Vagina (tissue), 2 donors: ENCODE results near the gene DIAPH2. TPM values are rescaled to one million over a fixed set of nuclear protein-coding genes. Genes with fewer than 3 reads are reported as not detected.
A peak's percentile ranks its signal among the peaks of the same experiment; 100 is the strongest.

Experiments
- DNase-seq, 2 donors: peaks; one replicate each; pipeline ENCODE4 v3.0.0-alpha.2; 2017; ENCODE audit errors: extremely low spot score in 2 of 2
- H3K27ac ChIP-seq: fragments of 200-600 bp; sonication (generic); one replicate; pipeline ENCODE4 v1.5.1; 2019
- H3K27me3 ChIP-seq: fragments of 200-600 bp; sonication (generic); one replicate; pipeline ENCODE4 v1.5.1; 2019
- H3K36me3 ChIP-seq, 2 donors: fragments of 200-600 bp; sonication (generic); one replicate each; pipeline ENCODE4 v1.5.1; 2017 to 2019
- H3K4me1 ChIP-seq: fragments of 200-600 bp; sonication (generic); one replicate; pipeline ENCODE4 v1.5.1; 2019
- H3K4me3 ChIP-seq, 2 donors: fragments of 200-600 bp; sonication (generic); 1 replicate in 1 of 2; 2 replicates in 1 of 2; pipeline ENCODE4 v1.5.1; 2016 to 2019
- H3K9me3 ChIP-seq: fragments of 200-600 bp; sonication (generic); one replicate; pipeline ENCODE4 v1.5.1; 2019
- CTCF ChIP-seq, 3 experiments: fragments of 450-650 bp in 2 of 3; fragments of 200-600 bp in 1 of 3; sonication (generic) in 1 of 3; IDR thresholded peaks; one replicate each; pipeline ENCODE4 v1.5.1; 2017 to 2019; ENCODE audit warnings: antibody characterized with exemption in 3 of 3, mild to moderate bottlenecking in 2 of 3, moderate library complexity in 2 of 3
- POLR2A ChIP-seq, 2 donors: fragments of 450-650 bp; IDR thresholded peaks; one replicate each; pipeline ENCODE4 v1.6.1; 2017; ENCODE audit warnings: antibody characterized with exemption in 2 of 2, mild to moderate bottlenecking in 2 of 2, moderate library complexity in 2 of 2
- POLR2AphosphoS5 ChIP-seq, 2 donors: sonication (generic); formaldehyde crosslinking; IDR thresholded peaks; one replicate each; pipeline ENCODE4 v1.9.0; 2017; ENCODE audit warnings: antibody characterized with exemption in 2 of 2, mild to moderate bottlenecking in 2 of 2, low read depth in 1 of 2; ENCODE audit not compliant: insufficient read depth in 1 of 2
- intact Hi-C: fragments of 100-400 bp; cut with DNase I; formaldehyde crosslinking; loops from one replicate; pipeline ENCODE4 v1.15.1; 2023
- total RNA-seq: library from RNA; depleted of rRNA; stranded (reverse); fragments of >200 nt; gene quantifications from one replicate; pipeline ENCODE4 v1.2.3, GENCODE V29; 2016

Gene DIAPH2
- total RNA-seq, 1 donor from 2014 or later = 38.8 TPM

DNA sequence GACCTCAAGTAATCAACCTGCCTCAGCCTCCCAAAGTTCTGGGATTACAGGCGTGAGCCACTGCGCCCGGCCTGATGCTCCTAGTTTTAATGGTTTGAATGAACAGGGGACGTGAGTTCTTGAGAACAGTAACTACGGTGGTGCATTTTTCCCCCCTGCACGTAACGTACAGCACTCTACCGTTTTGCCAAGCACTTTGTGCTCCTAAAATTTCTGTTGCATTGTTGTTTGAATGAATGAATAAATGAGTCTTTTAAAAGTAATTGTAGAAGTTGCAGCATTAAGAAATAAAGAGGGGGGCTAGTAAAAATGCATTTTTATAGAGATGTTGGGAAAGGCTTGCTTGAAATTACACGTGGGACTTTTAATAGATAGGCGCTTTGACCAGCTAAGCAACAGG lies 199.0 kb downstream of the DIAPH2 start, which contains the start of gene RPA4:
Gene RPA4 (plus strand): TSS at position 301 of the 400 bp plus-strand sequence. CDS start 403 bp downstream, outside the sequence.
- no peak for TF ChIP-seq POLR2A (IDR thresholded peaks at IDR 0.05)
- TF ChIP-seq CTCF (IDR thresholded peaks at IDR 0.05) = no peak
- no peak for TF ChIP-seq POLR2AphosphoS5 (IDR thresholded peaks at IDR 0.05; ENCODE audit: insufficient read depth in 1 of 2, low read depth in 1 of 2)
- no peak for DNase-seq
- Histone ChIP-seq H3K36me3 (no peaks in the 10 kb centered on the region), H3K4me3 (no peak within 1 kb of the TSS), H3K27ac (no peak within 1 kb of the TSS), H3K4me1 (no peaks in the 10 kb centered on the region), H3K27me3 (no peaks in the 10 kb centered on the region), H3K9me3 (no peaks in the 10 kb centered on the region)
- intact Hi-C loops = no loop called here

DNA sequence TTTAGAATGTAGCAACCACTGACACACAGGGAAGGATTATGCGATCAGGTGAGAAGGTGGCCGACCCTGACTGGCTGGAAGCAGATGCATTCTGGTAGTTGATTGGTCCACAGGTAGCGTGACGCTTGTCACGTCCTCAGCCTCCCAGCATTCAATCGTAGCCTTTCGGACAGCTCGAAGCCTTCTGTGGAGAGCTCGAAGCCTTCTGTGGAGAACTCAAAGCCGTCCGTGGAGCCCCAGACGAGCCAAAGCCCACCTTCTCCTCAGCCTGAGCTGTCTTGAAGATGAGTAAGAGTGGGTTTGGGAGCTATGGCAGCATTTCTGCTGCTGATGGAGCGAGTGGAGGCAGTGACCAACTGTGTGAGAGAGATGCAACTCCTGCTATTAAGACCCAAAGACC lies 199.4 kb downstream of the DIAPH2 start:
- H3K4me1 ChIP-seq = no peaks in the 10 kb centered on the region
- no peak for TF ChIP-seq POLR2A (IDR thresholded peaks at IDR 0.05)
- no peak for TF ChIP-seq CTCF (IDR thresholded peaks at IDR 0.05)
- TF ChIP-seq POLR2AphosphoS5 (IDR thresholded peaks at IDR 0.05; ENCODE audit: insufficient read depth in 1 of 2, low read depth in 1 of 2) = no peak
- H3K27me3 ChIP-seq = no peaks in the 10 kb centered on the region
- no peak overlapping the region for H3K27ac ChIP-seq
- intact Hi-C loops = no loop called here
- no peaks in the 10 kb centered on the region for H3K9me3 ChIP-seq
- no peak for DNase-seq
- H3K4me3 ChIP-seq = no peak overlapping the region
- no peaks in the 10 kb centered on the region for H3K36me3 ChIP-seq

DNA sequence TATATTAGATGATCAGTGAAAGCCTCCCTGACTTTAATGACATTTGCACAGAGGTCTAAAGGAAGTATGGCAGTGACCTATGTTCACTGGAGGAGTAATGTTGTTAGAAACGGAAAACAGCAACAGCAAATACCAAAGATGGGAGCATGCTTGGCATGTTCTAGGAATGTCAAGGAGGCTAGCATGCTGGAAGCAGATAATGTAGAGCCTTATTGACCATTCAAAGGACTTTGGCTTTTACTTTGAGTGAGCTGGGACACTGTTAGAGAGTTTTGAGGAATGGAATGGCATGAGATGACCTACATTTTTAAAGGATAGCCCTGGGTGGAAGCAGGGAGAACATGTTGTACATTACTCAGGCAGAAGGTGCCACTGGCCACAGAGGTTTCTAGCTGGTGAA lies 205.1 kb downstream of the DIAPH2 start:
- no peak overlapping the region for H3K4me3 ChIP-seq
- TF ChIP-seq POLR2A (IDR thresholded peaks at IDR 0.05) (no peak), POLR2AphosphoS5 (IDR thresholded peaks at IDR 0.05; ENCODE audit: insufficient read depth in 1 of 2, low read depth in 1 of 2) (no peak), CTCF (IDR thresholded peaks at IDR 0.05) (no peak)
- H3K4me1 ChIP-seq = no peaks in the 10 kb centered on the region
- no peaks in the 10 kb centered on the region for H3K36me3 ChIP-seq
- H3K9me3 ChIP-seq = no peaks in the 10 kb centered on the region
- no peak for DNase-seq
- H3K27ac ChIP-seq = no peak overlapping the region
- H3K27me3 ChIP-seq = no peaks in the 10 kb centered on the region
- intact Hi-C loops = no loop called here

GRCh38 chrX:96906741-96907140 lies 222.1 kb downstream of the DIAPH2 start:
- intact Hi-C loops = no loop called here
- no peaks in the 10 kb centered on the region for H3K27me3 ChIP-seq
- no peaks in the 10 kb centered on the region for H3K36me3 ChIP-seq
- H3K4me1 ChIP-seq = no peaks in the 10 kb centered on the region
- no peaks in the 10 kb centered on the region for H3K9me3 ChIP-seq
- TF ChIP-seq POLR2A (IDR thresholded peaks at IDR 0.05) = no peak
- peak in 1 of 2 donors; percentile 71 for TF ChIP-seq POLR2AphosphoS5 (IDR thresholded peaks at IDR 0.05; ENCODE audit: insufficient read depth in 1 of 2, low read depth in 1 of 2)
- DNase-seq = no peak
- no peak overlapping the region for H3K27ac ChIP-seq
- no peak overlapping the region for H3K4me3 ChIP-seq

- no peak for TF ChIP-seq POLR2A (IDR thresholded peaks at IDR 0.05)
- no peak for TF ChIP-seq POLR2AphosphoS5 (IDR thresholded peaks at IDR 0.05; ENCODE audit: insufficient read depth in 1 of 2, low read depth in 1 of 2)
- no peak for TF ChIP-seq CTCF (IDR thresholded peaks at IDR 0.05)
- H3K9me3 ChIP-seq = no peaks in the 10 kb centered on the region
- no peak overlapping the region for H3K27ac ChIP-seq
- H3K36me3 ChIP-seq = no peaks in the 10 kb centered on the region
- no peak overlapping the region for H3K4me3 ChIP-seq
- H3K4me1 ChIP-seq = no peaks in the 10 kb centered on the region
- intact Hi-C loops = no loop called here
- no peaks in the 10 kb centered on the region for H3K27me3 ChIP-seq
- no peak for DNase-seq
These were observed 223.1 kb downstream of the DIAPH2 start for GRCh38 chrX:96907516-96908272.
